ENCODE results near the gene PAOX. TPM values are rescaled to one million over a fixed set of nuclear protein-coding genes. Genes with fewer than 3 reads are reported as not detected.
"Not testable (repeated sequence)": the region's sequence is repeated elsewhere in the genome, so short reads cannot be mapped to it uniquely, and the experiment has no call there.

The PAOX gene
- total RNA-seq, 1 donor from 2014 or later = 16.9 TPM

GRCh38 chr10:133364645-133365431, 14.2 kb upstream of the PAOX start:
- TF ChIP-seq POLR2AphosphoS5 (IDR thresholded peaks at IDR 0.05; ENCODE audit: insufficient read depth in 1 of 2, low read depth in 1 of 2) (no peak), CTCF (IDR thresholded peaks at IDR 0.05) (no peak), POLR2A (IDR thresholded peaks at IDR 0.05) (no peak)
- Histone ChIP-seq H3K27ac (no peak overlapping the region), H3K36me3 (peaks cover 3 to 54% of the 10 kb centered on the region in 2 donors), H3K9me3 (no peaks in the 10 kb centered on the region), H3K4me1 (no peaks in the 10 kb centered on the region), H3K4me3 (no peak overlapping the region), H3K27me3 (no peaks in the 10 kb centered on the region)
- DNase-seq (ENCODE audit: extremely low spot score in 2 of 2) = no peak
- intact Hi-C loops (cut with DNase I) = no loop called here

DNA sequence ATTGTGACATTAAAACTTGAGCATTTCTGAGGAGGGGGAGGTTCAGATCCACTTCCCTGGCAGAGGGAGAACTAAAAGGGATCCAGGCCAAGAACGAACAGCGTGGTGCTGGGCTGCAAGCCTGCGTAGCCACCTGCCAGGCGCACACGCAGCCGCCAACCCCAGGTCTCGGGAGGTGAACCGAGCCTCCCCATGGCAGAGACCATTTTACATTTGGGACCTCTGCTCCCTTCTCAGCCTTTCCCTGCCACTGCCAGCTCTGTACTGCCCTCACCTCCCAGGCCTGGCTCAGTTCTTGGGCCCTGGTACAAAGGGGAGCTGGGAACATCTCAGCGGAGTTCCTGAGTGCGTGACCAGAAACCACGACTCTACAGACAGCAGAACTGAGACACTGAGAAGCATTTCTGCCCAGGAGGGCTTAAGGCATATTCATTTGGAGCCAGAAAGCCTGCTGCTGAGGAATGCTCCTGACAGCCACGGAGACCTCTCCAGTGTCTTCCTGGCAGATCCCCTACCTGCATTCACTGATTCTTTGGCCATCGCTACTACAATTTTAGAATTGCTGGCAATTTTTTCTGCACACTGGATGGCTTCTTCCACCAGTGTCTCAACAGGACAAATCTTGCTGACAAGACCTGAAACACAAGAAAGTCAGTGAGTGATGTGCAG, 13.5 kb upstream of the PAOX start:
- H3K36me3 ChIP-seq = peaks cover 3 to 61% of the 10 kb centered on the region in 2 donors
- intact Hi-C loops (cut with DNase I) = no loop called here
- TF ChIP-seq POLR2A (IDR thresholded peaks at IDR 0.05) (no peak), POLR2AphosphoS5 (IDR thresholded peaks at IDR 0.05; ENCODE audit: insufficient read depth in 1 of 2, low read depth in 1 of 2) (no peak), CTCF (IDR thresholded peaks at IDR 0.05) (no peak)
- no peak for DNase-seq (ENCODE audit: extremely low spot score in 2 of 2)
- H3K9me3 ChIP-seq = no peaks in the 10 kb centered on the region
- H3K4me3 ChIP-seq = no peak overlapping the region
- no peaks in the 10 kb centered on the region for H3K27me3 ChIP-seq
- H3K4me1 ChIP-seq = no peaks in the 10 kb centered on the region
- H3K27ac ChIP-seq = no peak overlapping the region

GRCh38 chr10:133366130-133366478, 13.0 kb upstream of the PAOX start:
- peaks cover 3 to 64% of the 10 kb centered on the region in 2 donors for H3K36me3 ChIP-seq
- no peak for DNase-seq (ENCODE audit: extremely low spot score in 2 of 2)

GRCh38 chr10:133366751-133367150, 12.3 kb upstream of the PAOX start:
- intact Hi-C loops (cut with DNase I) = no loop called here
- H3K36me3 ChIP-seq = peaks cover 3 to 64% of the 10 kb centered on the region in 2 donors

More at GRCh38 chr10:133366130-133366478, 13.0 kb upstream of the PAOX start:
- H3K27ac ChIP-seq = no peak overlapping the region
- no peaks in the 10 kb centered on the region for H3K27me3 ChIP-seq
- H3K4me1 ChIP-seq = no peaks in the 10 kb centered on the region
- TF ChIP-seq POLR2AphosphoS5 (IDR thresholded peaks at IDR 0.05; ENCODE audit: insufficient read depth in 1 of 2, low read depth in 1 of 2) (no peak), CTCF (IDR thresholded peaks at IDR 0.05) (no peak), POLR2A (IDR thresholded peaks at IDR 0.05) (no peak)
- H3K4me3 ChIP-seq = no peak overlapping the region
- intact Hi-C loops (cut with DNase I) = no loop called here
- no peaks in the 10 kb centered on the region for H3K9me3 ChIP-seq

GRCh38 chr10:133367461-133367860, 11.6 kb upstream of the PAOX start:
- H3K9me3 ChIP-seq; DNase-seq (ENCODE audit: extremely low spot score in 2 of 2); H3K27ac ChIP-seq; intact Hi-C loops (cut with DNase I); H3K27me3 ChIP-seq; H3K4me3 ChIP-seq: not testable (repeated sequence)
- Histone ChIP-seq H3K4me1 (peaks cover 11% of the 10 kb centered on the region), H3K36me3 (peaks cover 3 to 63% of the 10 kb centered on the region in 2 donors)

More at GRCh38 chr10:133366751-133367150, 12.3 kb upstream of the PAOX start:
- no peak overlapping the region for H3K4me3 ChIP-seq
- peaks cover 4% of the 10 kb centered on the region for H3K4me1 ChIP-seq
- no peak for TF ChIP-seq POLR2A (IDR thresholded peaks at IDR 0.05)
- TF ChIP-seq POLR2AphosphoS5 (IDR thresholded peaks at IDR 0.05; ENCODE audit: insufficient read depth in 1 of 2, low read depth in 1 of 2) = no peak
- no peak for TF ChIP-seq CTCF (IDR thresholded peaks at IDR 0.05)
- DNase-seq (ENCODE audit: extremely low spot score in 2 of 2) = no peak
- H3K9me3 ChIP-seq = no peaks in the 10 kb centered on the region
- no peaks in the 10 kb centered on the region for H3K27me3 ChIP-seq
- no peak overlapping the region for H3K27ac ChIP-seq
